G401.6 (cell line): ENCODE data around the gene ADAMTS2.

Experiments
- FAIRE-seq: peaks from 2 replicates; lab custom pipeline; 2012; peaks lifted over from hg19 to GRCh38; lab: Jason Lieb, UNC

ADAMTS2 gene

DNA sequence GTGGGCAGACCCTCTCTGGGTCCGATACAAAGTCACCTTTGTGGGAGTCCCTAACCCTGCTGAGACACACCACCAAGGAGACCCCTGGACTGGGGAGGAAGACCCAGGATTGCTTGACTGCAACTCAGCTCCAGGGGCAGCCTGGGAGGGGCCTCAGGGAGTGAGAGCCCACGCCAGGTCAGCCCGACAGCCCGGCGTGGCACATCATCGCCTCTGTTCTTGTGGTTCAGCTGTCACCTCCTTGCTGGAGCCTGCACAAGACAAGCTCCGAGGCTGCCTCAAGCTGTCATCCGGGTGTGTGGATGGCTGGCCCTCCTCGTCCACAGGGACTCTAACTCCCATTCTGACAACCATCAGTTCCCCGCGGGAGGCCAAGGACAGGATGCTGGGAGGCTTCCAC is 151.5 kb downstream of the ADAMTS2 start:
- FAIRE-seq, result no peak

DNA sequence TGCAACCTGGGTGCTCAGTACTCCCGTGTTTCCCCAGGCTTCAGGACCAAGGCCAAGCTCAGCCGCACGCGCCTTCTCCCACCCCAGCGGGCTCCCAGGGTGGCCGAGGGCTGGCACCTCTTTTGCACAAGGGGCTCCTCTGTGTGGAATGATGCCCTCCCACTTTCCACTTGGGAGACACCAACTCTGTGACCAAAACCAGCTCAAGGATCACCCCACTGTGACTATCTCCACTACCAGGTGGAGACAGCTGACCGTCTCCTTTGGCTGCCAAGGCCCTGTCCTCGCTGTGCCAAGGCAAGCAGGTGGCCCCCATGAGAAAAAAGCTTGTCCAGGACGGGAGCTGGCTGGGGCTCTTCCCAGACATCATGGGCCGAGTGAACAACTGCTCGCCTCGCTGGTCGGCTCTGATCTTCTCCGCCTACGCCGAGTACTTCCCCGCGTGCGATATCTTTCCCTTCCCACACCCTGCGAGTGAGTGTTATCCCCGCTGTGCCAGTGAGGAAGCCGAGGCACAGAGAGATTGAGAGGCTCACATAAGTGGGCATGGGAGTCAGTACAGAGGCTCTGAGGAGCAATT is 152.3 kb downstream of the ADAMTS2 start:
- no peak for FAIRE-seq

DNA sequence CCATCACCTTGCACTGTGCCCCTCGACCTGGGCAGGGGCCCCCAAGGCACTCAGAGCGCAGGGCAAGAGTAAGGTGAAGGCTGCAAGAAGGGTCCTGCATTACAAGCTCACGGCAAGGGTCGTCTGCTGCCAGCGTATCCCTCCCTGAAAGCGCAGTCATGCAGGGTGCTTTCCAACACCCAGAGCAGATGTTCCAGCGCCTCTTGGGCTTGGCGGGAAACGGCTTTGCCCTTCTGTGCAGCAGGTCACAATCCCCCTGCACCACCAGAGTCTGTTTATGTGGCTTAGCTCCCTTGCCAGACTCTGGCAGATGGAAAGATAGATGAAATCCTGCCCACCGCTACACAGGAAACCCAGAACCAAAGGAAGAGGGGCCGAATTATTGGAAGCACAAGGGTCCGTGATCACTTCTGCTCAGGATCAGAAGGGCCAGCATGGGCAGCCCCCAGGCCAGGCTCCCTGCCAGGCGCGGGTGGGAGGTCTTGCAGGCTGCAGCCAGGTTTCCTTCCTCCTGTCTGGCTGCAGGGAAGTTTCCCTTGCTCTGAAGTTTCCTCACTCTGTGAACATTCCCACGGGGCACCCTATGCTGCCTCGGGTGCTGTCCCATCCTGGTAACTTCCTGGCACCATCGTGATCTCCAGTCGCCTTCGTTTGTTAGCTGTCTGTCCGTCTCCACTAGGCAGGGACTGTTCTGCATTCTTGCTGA is 152.9 kb downstream of the ADAMTS2 start:
- no peak for FAIRE-seq

DNA sequence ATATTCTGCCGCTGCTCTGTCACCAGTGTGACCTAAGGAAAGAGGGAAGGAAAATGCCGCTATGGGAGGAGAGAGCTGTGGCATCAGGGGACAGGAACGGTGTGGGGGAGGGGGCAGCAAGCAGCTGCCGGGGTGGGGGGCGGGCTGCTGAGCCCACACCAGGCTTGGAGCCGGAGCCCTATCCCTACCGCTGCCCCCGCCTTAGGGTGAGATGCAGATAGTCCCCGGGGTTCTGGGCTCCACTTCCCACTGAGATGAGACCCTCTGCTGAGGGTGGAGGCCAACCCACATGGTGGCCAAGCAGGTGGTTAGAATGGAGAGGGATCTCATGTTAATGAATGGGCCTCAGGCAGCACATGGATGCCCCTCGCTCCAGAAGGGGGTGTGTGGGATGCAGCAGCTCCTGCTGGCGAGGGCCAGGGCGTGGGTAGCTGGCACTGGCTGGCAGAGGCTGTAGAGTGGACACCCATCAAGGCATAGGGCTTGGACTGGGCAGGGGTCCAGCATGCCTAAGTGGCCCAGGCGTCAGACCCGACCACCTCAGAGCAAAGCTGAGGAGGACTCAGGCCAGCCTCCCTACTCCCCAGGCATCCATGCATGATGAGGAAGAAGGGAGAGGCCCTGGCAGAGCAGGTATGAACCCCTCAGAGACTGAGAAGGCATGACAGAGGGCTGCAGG is 153.6 kb downstream of the ADAMTS2 start:
- no peak for FAIRE-seq

DNA sequence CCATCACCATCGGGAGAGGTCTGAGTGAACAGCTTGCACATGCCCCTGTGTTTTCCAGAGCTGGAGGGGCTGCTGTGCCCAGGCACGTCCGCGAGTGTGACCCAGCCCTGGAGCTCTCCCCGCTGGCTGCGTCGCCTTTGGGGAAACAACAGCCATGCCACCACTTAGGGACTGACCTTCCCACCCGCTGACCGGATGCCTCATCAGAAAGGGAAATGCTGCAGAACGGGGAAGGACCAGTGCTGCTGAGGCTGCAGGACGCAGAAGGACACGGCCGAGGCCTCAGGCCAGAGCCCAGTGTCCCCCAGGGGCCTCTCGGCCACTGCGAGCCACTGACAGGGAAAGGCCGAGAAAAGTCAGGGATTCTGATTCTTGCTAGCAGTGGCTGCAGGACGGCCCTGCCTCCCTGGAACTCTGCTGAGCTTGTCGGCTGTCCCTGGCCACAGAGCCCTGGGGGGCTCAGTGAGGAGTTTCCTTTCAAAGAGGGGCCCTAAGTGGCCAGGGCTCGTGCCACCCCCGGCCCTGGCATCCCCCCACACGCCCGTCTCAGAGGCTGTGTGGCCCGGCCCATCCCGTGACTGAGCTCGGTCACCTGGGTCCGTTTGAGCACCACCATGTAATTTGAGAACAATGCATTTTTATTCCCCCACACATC is 154.3 kb downstream of the ADAMTS2 start:
- FAIRE-seq, result no peak

DNA sequence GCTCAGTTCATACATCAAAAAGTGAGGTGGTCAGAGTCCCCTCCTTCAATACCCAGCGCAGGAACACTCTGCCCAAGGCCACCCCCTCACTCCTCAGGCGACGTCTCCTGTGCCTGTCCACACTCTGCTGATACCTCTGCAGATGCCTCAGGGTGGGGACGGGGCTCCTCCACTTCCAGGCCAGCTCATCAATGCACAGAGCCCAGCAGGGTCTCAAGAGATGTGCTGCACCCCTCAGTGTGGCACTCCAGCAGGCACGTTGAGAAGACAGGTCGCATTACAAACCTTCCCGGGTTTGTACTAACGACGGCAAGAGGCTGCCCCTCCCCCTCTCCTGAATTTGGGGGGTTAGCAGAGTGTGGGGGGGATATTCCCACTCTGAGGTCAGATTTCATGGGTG is 156.6 kb downstream of the ADAMTS2 start:
- no peak for FAIRE-seq

DNA sequence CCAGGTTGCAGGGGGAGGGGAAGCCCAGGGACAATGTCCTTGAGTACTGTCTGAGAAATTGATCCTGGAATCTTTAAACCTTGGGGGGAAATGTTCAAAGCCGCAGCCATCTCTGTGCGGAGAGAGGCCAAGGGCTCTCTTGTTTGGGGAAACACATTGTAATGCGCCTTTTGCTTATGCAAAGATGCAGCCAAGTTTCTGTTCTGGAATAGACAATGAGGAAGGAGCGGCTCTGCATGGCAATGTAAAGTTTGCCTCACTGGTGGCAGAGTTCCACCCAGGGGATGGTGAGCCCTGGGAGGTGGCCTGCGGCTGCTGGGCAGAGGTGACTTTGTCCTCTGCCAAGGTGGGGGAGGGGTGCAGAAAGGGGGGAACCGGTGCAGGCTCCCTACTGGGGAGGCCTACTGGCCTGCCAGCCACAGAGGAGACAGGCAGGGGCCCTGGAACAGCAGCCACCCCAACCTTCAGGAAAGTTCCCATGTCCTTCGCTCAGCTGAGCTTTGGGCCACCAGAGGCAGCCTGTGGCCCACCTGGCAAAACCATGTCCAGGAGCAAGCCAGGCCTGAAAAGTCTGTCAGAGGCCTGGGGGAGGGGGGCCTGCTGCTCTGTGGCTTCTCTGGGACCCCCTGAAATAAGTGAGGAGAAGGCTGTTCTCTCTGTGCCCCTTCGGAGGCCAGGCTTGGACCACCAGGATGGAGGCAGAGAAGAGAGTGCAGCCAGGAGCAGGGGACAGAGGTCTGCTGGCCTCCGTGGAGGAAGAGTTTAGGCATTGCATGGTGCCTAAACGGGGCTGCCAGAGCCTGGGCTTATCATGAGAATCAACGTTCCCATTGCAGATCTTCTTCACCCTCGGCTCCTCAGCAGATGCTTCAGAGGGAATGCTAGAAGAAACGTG is 157.3 kb downstream of the ADAMTS2 start:
- no peak for FAIRE-seq

DNA sequence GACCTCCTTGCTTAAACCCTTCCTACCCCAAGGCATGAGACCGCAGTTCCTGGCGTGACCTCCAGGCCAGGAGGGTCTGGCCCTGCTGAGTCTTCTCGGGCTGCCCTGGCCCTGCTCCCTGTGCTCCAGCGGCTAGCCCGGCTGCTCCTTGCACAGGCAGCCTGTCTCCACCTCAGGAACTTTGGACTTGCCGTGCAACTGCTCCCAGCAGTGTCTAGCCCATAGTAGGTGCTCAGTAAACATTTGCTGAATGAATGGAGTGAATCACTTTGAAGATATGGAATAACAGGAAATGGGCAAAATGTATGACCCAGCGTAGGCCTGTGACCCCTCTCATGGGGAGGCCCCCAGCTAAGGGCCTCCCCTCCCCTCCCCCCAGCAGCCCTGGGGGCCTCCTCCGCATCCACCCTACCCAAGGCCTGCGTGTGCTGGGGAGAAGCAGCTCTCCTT is 158.0 kb downstream of the ADAMTS2 start:
- no peak for FAIRE-seq

DNA sequence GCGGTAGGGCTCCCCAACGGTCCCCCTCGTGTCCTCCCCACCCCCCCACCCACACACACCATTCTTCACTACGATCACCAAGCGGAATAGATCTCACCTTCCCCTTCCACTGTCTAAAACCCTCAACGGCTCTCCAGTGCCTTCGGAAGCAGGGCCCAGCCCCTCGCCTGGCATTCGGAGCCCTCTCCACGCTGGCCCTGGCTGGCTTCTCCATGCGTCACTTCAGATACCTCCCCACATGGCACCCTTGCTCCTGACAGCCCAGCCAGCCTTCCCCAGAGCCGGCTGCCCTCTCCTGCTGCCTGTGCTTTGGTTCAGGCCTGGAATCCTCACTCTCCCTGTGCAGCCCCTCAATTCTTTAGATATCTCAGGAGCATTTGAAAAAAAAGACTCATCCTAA is 158.5 kb downstream of the ADAMTS2 start:
- no peak for FAIRE-seq

DNA sequence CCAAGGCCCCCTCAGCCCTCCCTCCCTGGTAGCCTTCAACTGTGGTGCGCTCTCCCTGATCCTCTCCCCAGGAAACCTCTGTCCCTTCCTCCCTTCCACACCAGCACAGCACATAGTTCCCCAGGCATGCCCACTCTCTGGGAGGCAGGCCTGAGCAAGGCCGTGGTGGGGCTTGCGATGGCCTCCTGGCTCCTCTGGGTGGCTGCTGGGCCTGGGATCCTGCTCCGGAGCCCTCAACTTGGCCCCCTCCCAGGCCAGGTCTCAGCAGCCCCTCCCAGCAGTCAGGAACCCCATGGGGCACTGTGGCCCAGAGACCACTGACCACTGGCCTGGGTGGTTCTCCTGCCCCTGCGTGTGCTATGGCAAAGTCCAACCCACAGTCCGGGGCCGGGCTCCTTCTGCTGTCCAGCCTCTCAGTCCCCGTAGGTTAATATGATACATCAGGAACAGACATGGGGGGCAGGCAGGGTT is 159.3 kb downstream of the ADAMTS2 start:
- no peak for FAIRE-seq

DNA sequence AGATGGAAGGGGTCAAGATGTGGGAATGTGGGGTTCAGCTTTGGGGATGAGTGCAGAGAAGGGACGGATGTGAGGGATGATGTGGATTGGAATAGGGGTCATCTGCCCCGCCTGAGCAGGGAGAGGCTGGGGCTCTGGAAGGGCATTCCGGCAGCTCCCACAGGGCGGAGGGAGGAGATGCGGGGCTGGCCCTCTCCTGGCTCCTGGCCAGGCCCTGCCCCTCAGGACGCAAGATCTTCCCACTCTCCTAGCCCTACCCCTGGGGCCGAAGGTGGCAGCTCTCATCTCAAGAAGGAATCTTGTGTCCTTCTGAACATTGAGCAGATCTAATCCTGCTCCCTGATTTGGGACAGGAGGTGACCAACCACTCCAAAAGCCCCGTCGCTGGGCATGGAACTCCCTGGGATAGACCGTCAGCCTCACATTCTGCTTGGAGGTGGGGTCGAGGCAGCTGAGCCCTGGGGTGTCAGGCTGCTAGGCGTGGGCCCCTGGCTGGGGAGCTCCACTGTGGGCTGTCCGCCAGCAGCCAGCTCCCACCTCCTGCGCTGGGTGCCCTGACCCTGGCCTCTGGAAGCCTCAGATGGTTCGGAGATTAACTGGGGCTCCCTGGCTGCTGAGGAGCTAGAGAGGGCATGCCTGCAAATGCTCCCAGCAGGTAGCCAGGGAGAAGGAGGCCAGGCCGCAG is 159.9 kb downstream of the ADAMTS2 start:
- no peak for FAIRE-seq

DNA sequence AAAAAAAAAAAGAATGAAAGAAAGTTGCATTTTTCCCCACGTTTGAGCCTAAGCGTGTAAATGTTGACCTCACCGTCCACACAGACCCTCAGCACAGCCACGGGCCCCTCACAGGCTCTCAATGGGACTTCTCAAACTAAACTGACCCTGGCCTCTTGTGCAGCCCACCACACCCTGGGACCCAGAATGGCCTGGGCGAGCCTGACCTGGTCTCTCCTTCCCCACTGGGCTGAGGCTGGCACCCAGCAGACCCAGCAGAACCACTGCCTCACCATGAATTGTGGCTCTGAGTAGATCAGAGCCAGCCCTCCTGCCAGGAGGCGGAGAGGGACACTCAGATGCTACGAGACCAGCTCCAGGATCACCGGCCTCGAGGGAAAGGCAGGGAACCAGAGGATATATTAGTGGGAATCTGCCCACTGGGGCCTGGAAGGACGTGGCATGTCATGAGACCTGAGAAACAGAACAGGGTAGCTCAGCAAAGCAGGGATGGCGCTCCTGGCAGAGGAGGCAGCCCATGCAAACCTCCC is 160.7 kb downstream of the ADAMTS2 start:
- FAIRE-seq, result no peak

DNA sequence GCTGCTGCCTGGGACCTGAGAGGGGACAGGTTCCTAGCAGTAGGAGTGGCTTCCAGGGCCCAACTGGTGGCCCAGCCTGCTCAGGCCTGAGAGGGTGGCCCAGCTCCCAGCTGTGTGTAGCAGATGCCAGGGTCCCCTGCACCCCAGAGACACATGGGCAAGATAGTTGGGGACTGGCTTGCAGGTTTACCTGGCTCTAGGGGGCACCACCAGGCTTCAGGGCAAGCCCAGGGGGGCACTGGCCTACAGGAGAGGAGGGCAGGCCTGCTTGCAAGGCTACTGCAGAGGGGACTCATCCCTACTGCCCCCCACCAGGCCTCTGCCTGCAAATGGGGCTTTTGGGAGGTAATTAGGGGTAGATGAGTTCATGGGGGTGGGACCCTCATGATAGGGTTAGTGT is 161.8 kb downstream of the ADAMTS2 start:
- no peak for FAIRE-seq

DNA sequence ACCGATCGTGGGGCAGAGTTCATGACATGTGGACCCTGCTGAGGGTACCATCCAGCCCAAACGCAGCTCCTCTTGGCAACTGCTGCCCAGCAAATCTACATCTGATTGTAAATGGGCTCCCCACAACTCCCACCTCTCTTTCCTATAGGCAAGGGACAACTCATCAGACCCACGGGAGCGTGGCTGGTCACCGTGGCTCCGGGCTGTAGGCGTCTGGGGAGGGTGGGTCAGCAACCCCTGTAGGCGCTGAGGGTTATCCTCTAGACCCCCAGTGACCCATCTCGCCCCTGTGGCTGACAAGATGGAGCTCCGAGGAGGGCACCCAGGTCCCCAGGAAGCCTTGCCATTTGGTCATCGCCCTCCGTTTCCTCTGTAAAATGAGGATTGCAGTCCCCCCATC is 162.7 kb downstream of the ADAMTS2 start:
- FAIRE-seq, result no peak

DNA sequence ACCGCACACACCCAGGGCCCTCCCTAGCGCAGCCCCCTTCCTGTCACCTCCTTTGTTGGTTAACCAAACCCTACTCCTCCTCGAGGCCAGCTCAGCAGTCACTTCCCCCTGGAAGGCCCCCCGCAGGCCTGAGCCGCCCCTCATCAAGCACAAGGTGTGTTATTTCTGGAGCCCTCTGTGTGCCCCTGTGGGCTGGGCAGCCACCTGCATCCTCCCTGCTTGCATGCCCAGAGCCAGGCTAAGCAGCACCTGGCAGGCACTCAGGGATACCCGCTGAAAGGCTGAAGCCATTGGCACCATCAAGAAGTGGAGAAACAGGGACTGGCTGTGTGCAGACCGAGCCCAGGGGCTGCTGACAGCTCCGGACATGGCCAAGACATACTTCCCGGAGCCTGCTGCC is 163.3 kb downstream of the ADAMTS2 start:
- no peak for FAIRE-seq

DNA sequence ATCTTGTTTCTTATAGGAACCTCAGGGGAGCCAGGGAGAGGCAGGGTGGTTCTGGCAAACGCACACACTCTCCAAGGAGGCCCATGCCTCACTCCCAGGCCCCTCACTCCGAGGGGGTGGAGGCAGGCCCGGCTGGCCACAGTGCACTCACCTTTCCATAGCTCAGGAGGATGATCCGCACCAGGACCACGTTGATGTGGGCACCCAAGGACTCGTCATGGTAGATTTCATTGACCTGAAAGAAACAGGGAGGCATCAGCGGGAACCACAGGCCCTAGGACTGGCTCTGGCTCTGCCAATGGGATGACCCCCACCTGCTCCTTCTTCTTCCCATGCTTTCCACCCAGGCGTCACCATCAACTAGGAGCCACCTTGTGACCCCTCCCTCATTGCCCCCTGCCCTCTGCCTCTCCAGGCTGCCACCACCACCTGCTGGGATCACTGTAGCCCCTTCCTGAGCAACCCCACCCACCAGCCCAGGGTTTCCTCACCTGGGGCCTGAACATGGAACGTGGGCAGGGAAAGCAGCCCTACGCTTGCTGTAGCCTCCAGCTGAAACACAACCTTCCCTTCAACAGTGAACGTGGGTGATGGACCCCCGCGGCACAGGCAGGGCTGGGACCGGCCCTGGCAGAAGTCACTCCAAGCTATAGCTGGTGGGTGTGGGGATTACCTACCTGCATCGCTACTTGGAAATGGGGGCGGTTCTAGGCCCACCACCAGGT is 164.2 kb downstream of the ADAMTS2 start:
- FAIRE-seq, result no peak

DNA sequence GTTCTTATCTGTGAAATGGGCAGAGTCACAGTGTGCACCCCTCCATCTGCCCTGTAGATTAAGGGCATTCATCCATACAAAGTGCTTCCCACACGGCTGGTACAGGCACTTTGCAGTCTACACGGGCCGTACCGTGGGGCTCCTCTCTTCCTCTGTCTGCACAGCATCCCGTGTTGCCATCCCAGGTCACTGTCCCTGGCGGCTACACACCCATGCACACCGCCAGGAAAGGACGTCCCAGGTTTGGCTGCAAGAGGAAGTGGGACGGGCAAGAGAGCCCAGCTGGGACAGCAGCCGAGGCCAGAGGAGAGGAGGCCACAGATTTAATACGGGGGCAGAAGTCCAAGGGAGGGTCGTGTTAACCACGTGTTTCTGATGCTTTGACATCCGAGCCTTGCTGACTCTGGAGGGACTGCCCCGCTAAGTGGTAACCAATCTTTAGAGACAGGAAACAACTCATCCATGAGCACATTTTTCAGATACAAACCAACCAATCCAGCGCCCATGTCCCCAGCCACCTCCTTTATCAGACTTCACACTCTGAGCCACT is 165.1 kb downstream of the ADAMTS2 start:
- no peak for FAIRE-seq

DNA sequence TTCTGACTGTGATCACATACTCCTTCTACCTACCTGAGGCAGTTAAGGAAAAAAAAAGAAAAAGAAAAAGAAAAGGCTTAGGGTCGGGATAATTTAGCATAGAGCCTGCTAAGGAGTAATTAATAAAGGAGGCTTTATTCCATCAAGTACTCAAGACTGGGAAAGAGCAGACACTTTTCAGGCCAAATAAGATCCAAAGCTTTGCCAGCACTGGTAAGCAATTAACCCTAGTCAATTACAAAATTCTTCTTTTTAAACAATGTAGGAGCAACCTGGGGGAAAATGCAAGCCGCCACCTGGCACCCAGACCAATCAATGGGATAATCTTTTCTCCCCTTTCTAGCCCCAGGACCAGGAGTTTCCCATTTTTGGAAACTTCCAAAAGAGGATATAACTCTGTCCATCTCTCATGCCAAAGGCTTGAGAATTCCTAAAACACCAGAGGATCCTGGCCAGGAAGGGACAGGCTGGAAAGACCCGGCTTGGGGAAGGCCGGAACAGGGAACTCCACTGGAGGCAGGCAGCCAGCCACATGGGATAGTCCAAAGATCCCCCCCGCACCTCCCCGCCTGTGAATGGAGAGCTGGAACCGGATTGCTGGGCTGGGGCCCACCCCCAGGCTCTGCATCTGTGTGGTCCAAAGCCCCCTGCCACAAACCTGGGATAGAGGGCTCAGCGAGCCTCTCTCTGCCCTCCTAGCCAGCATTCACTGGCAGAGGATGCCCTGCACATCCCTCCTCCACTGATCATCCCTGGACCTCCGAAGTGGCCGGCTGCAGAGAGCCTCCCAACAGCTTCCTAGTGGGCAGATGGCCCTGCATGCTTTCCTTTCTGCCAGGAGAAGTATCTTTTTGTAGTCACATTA is 167.3 kb downstream of the ADAMTS2 start:
- FAIRE-seq, result no peak

DNA sequence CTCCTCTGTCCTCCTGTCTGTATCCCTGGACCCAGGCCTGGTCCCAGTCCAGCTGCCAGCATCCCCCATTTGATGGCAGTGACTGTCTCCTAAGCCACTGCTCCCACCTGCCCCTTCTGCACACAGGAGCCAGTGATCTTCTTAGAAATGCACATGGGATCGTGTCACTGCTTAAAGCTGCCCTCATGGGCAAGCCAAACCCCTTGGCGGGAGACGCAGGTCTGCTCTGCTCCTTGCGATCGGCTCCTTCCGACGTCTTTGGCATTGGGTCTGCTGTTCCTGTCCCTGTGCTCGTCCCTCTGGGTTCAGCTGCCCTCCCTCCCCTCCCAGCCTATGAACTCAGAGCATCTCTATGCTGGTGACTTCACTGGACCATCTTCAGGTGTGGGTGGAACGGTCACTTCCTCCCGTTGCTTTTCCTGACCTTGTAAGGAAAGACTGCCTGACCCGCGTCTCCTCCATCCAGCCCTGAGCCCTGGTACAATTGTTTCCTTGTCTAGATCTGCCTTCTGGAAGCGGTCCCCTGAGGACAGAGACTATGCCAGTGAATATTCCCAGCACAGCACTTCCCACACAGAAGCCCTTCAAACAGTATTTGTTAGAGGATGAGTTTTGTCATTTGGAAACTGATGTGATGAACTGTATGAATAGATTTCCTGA is 168.6 kb downstream of the ADAMTS2 start:
- FAIRE-seq, result no peak
